ENCODE results near the gene TYMP. TPM values are rescaled to one million over a fixed set of nuclear protein-coding genes. Genes with fewer than 3 reads are reported as not detected.

The TYMP gene
- total and polyA plus RNA-seq, 2 experiments from 2014 or later: 46.4 to 85.7 TPM

- H3K4me1 ChIP-seq (ENCODE audit: insufficient read depth): peaks cover 44% of the 10 kb centered on the region
- DNase-seq (ENCODE audit: low spot score): no peak
- no peak overlapping the region for H3K4me3 ChIP-seq
- no peak overlapping the region for H3K4me2 ChIP-seq
- H2AFZ ChIP-seq: no peak overlapping the region
- no peaks in the 10 kb centered on the region for H3K9me3 ChIP-seq (ENCODE audit: low read depth)
- no peaks in the 10 kb centered on the region for H3K36me3 ChIP-seq (replicated peaks; ENCODE audit: insufficient read depth, low read depth)
- peaks cover 11% of the 10 kb centered on the region for H4K20me1 ChIP-seq (ENCODE audit: insufficient read depth, poor library complexity, severe bottlenecking)
- TF ChIP-seq CTCF (IDR thresholded peaks at IDR 0.05; ENCODE audit: poor library complexity): no peak
- TF ChIP-seq EZH2phosphoT487 (IDR thresholded peaks at IDR 0.05; ENCODE audit: low read depth, severe bottlenecking, unreplicated experiment): no peak
- no peak for TF ChIP-seq EZH2 (IDR thresholded peaks at IDR 0.05; ENCODE audit: borderline replicate concordance)
- H3K79me2 ChIP-seq: peaks cover 15% of the 10 kb centered on the region
- peaks cover 11% of the 10 kb centered on the region for H3K27me3 ChIP-seq
- H3K27ac ChIP-seq: no peak overlapping the region
- no peaks in the 10 kb centered on the region for H3K9me2 ChIP-seq (replicated peaks; ENCODE audit: insufficient read depth)
- WGBS (ENCODE audit: low lambda C conversion rate, missing lambda C conversion rate): 92% methylated on average over 18 of the region's 18 CpGs
Measured at GRCh38 chr22:50527921-50528681, 1.7 kb downstream of the TYMP start.

- TF ChIP-seq EZH2 (IDR thresholded peaks at IDR 0.05; ENCODE audit: borderline replicate concordance): no peak
- TF ChIP-seq CTCF (IDR thresholded peaks at IDR 0.05; ENCODE audit: poor library complexity): no peak
- TF ChIP-seq EZH2phosphoT487 (IDR thresholded peaks at IDR 0.05; ENCODE audit: low read depth, severe bottlenecking, unreplicated experiment): no peak
- H3K4me3 ChIP-seq: peak overlapping the region; percentile 67
- WGBS (ENCODE audit: low lambda C conversion rate, missing lambda C conversion rate): 56% methylated on average over 29 of the region's 29 CpGs
- H3K4me2 ChIP-seq: peak overlapping the region; percentile 94
- H3K27ac ChIP-seq: peak overlapping the region; percentile 98
- peaks cover 24% of the 10 kb centered on the region for H3K79me2 ChIP-seq
- no peak overlapping the region for H2AFZ ChIP-seq
- H3K36me3 ChIP-seq (replicated peaks; ENCODE audit: insufficient read depth, low read depth): no peaks in the 10 kb centered on the region
- DNase-seq (ENCODE audit: low spot score): no peak
- H3K4me1 ChIP-seq (ENCODE audit: insufficient read depth): peaks cover 39% of the 10 kb centered on the region
- no peaks in the 10 kb centered on the region for H3K9me3 ChIP-seq (ENCODE audit: low read depth)
- peaks cover 11% of the 10 kb centered on the region for H3K27me3 ChIP-seq
- peaks cover 13% of the 10 kb centered on the region for H4K20me1 ChIP-seq (ENCODE audit: insufficient read depth, poor library complexity, severe bottlenecking)
- no peaks in the 10 kb centered on the region for H3K9me2 ChIP-seq (replicated peaks; ENCODE audit: insufficient read depth)
Measured at GRCh38 chr22:50526834-50527801, 2.7 kb downstream of the TYMP start.

GRCh38 chr22:50526108-50526833 lies 3.5 kb downstream of the TYMP start:
- peaks cover 13% of the 10 kb centered on the region for H4K20me1 ChIP-seq (ENCODE audit: insufficient read depth, poor library complexity, severe bottlenecking)
- no peaks in the 10 kb centered on the region for H3K36me3 ChIP-seq (replicated peaks; ENCODE audit: insufficient read depth, low read depth)
- DNase-seq (ENCODE audit: low spot score): peak; percentile 89
- no peaks in the 10 kb centered on the region for H3K9me2 ChIP-seq (replicated peaks; ENCODE audit: insufficient read depth)
- H2AFZ ChIP-seq: peak overlapping the region; percentile 80
- peak overlapping the region; percentile 67 for H3K4me3 ChIP-seq
- H3K79me2 ChIP-seq: peaks cover 32% of the 10 kb centered on the region
- H3K4me1 ChIP-seq (ENCODE audit: insufficient read depth): peaks cover 30% of the 10 kb centered on the region
- H3K4me2 ChIP-seq: peak overlapping the region; percentile 94
- TF ChIP-seq EZH2phosphoT487 (IDR thresholded peaks at IDR 0.05; ENCODE audit: low read depth, severe bottlenecking, unreplicated experiment) (no peak), EZH2 (IDR thresholded peaks at IDR 0.05; ENCODE audit: borderline replicate concordance) (no peak), CTCF (IDR thresholded peaks at IDR 0.05; ENCODE audit: poor library complexity) (peak; percentile 59)
- WGBS (ENCODE audit: low lambda C conversion rate, missing lambda C conversion rate): 2% methylated on average over 18 of the region's 77 CpGs
- peaks cover 9% of the 10 kb centered on the region for H3K27me3 ChIP-seq
- no peaks in the 10 kb centered on the region for H3K9me3 ChIP-seq (ENCODE audit: low read depth)
- peak overlapping the region; percentile 98 for H3K27ac ChIP-seq

All from hepatocyte (in vitro differentiated cells).